ENCODE results near the gene HECTD4. TPM values are rescaled to one million over a fixed set of nuclear protein-coding genes. Genes with fewer than 3 reads are reported as not detected.

HECTD4 gene
- total RNA-seq, 1 experiment from 2014 or later: 24.6 TPM

DNA sequence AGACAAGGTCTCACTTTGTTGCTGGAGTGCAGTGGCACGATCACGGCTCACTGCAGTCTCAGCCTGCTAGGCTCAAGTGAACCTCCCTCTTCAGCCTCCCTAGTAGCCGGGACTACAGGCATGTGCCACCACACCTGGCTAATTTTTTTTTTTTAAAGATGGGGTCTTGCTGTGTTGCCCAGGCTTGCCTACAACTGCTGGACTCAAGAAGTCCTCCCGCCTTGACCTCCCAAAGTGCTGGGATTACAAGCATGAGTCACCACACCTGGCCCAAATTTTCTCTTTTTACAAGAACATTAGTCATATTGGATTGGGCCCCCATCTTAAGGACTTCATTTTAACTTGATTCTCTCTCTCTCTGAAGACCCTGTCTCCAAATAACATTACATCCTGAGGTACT is 7.0 kb upstream of the HECTD4 start:
- no peak overlapping the region for H3K4me3 ChIP-seq (ENCODE audit: low read length)
- no peaks in the 10 kb centered on the region for H3K4me1 ChIP-seq (ENCODE audit: insufficient read depth, low read length)
- no peak overlapping the region for H2AFZ ChIP-seq (ENCODE audit: low read length)
- no peaks in the 10 kb centered on the region for H3K36me3 ChIP-seq (ENCODE audit: low read depth, low read length)
- no peak for TF ChIP-seq EZH2 (IDR thresholded peaks at IDR 0.05; ENCODE audit: low read length, unreplicated experiment)
- no peak for TF ChIP-seq EZH2phosphoT487 (IDR thresholded peaks at IDR 0.05; ENCODE audit: borderline replicate concordance, low read length)
- TF ChIP-seq, protein P1, sequence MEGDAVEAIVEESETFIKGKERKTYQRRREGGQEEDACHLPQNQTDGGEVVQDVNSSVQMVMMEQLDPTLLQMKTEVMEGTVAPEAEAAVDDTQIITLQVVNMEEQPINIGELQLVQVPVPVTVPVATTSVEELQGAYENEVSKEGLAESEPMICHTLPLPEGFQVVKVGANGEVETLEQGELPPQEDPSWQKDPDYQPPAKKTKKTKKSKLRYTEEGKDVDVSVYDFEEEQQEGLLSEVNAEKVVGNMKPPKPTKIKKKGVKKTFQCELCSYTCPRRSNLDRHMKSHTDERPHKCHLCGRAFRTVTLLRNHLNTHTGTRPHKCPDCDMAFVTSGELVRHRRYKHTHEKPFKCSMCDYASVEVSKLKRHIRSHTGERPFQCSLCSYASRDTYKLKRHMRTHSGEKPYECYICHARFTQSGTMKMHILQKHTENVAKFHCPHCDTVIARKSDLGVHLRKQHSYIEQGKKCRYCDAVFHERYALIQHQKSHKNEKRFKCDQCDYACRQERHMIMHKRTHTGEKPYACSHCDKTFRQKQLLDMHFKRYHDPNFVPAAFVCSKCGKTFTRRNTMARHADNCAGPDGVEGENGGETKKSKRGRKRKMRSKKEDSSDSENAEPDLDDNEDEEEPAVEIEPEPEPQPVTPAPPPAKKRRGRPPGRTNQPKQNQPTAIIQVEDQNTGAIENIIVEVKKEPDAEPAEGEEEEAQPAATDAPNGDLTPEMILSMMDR (conservative IDR thresholded peaks at IDR 0.05; ENCODE audit: low read depth, low read length): no peak
- CTCF ChIA-PET: interaction anchor here (1.1 kb wide), 1 partner anchor 191 kb away, joined by 4 read pairs; no protein-coding TSS in a partner anchor
- no peaks in the 10 kb centered on the region for H3K79me2 ChIP-seq (ENCODE audit: low read length)
- no TSS peak for BruUV-seq (replicated peaks)
- no peaks in the 10 kb centered on the region for H4K20me1 ChIP-seq (ENCODE audit: low read length)
- H3K4me2 ChIP-seq (ENCODE audit: low read length): no peak overlapping the region
- POLR2A ChIA-PET (ENCODE audit: unreplicated experiment): no interaction called here
- no peak for ATAC-seq
- no peaks in the 10 kb centered on the region for H3F3A ChIP-seq (ENCODE audit: low read length, unreplicated experiment)
- H3K9ac ChIP-seq (ENCODE audit: low read length): no peak overlapping the region
- no peaks in the 10 kb centered on the region for H3K27me3 ChIP-seq (ENCODE audit: low read length)
- H3K27ac ChIP-seq (ENCODE audit: low read length): no peak overlapping the region
- intact Hi-C loops (cut with micrococcal nuclease): loop anchor here (10.0 kb wide), 1 partner anchor 374 kb away; the partner anchor contains the start of genes ERP29 and TMEM116
- peak; percentile 40 for DNase-seq
- no peaks in the 10 kb centered on the region for H3K9me3 ChIP-seq (ENCODE audit: low read length)
- no peaks in the 10 kb centered on the region for H3K9me2 ChIP-seq (replicated peaks; ENCODE audit: low read length)

DNA sequence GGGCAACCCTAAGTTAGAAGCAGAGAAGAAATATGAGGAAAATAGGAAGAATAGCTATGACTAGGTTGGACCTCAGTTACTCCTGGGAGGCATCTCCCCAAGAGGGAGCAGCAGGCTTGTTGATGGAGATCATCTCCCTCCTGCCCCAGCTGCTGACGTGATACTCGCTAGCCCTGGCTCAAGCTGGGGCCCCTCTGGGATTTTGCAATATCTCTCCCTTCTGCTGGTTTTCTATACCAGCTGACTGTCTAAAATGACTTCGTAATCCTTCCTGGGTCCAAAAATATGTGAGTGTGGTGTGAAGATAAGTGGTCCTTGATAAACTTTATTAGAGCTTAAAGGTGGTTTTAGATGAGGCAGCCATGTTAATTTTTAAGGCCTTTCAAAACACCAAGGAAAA is 4.5 kb upstream of the HECTD4 start:
- Histone ChIP-seq H3K79me2 (ENCODE audit: low read length) (peaks cover 3% of the 10 kb centered on the region; the same call in 1 of the 2 replicates), H3K9me3 (ENCODE audit: low read length) (no peaks in the 10 kb centered on the region), H3K4me2 (ENCODE audit: low read length) (no peak overlapping the region), H3K4me3 (ENCODE audit: low read length) (no peak overlapping the region), H3K9me2 (replicated peaks; ENCODE audit: low read length) (no peaks in the 10 kb centered on the region), H3K27me3 (ENCODE audit: low read length) (no peaks in the 10 kb centered on the region), H3F3A (ENCODE audit: low read length, unreplicated experiment) (no peaks in the 10 kb centered on the region), H2AFZ (ENCODE audit: low read length) (peak overlapping the region; percentile 84), H3K9ac (ENCODE audit: low read length) (no peak overlapping the region), H3K36me3 (ENCODE audit: low read depth, low read length) (no peaks in the 10 kb centered on the region), H4K20me1 (ENCODE audit: low read length) (no peaks in the 10 kb centered on the region), H3K27ac (ENCODE audit: low read length) (no peak overlapping the region), H3K4me1 (ENCODE audit: insufficient read depth, low read length) (peaks cover 5% of the 10 kb centered on the region; the same call in 1 of the 2 replicates)
- ChIA-PET CTCF (interaction anchor here (1.0 to 2.4 kb wide), 5 partner anchors 12 to 274 kb away, joined by 3 to 31 read pairs (median 6); no protein-coding TSS in a partner anchor), POLR2A (ENCODE audit: unreplicated experiment) (no interaction called here)
- DNase-seq (no peak), ATAC-seq (no peak)
- intact Hi-C loops (cut with micrococcal nuclease): loop anchor here (1.0 to 10.0 kb wide), 4 partner anchors 92 to 372 kb away; partner anchors contain the start of genes ERP29 and TMEM116
- TF ChIP-seq EZH2 (IDR thresholded peaks at IDR 0.05; ENCODE audit: low read length, unreplicated experiment) (no peak), EZH2phosphoT487 (IDR thresholded peaks at IDR 0.05; ENCODE audit: borderline replicate concordance, low read length) (no peak)
- TF ChIP-seq, protein P1 (conservative IDR thresholded peaks at IDR 0.05; ENCODE audit: low read depth, low read length): no peak
- BruUV-seq (replicated peaks): no TSS peak

DNA sequence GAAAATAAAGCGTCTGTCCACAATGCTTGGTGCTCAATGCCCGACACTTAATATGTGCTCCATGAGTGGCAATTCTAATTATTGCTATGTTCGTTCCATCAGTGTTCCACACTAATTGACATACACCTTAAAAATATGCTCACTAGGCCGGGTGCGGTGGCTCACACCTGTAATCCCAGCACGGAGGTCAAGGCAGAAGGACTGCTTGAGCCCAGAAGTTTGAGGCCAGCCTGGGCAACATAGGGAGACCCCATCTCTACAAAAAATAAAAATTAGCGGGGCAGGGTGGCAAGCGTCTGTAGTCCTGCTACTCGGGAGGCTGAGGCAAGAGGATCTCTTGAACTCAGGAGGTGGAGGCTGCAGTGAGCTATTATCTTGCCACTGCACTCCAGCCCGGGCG is 635 bp upstream of the HECTD4 start:
- CTCF ChIA-PET: no interaction called here

More for the DNA sequence above, 635 bp upstream of the HECTD4 start:
- no peak for ATAC-seq
- peak overlapping the region; percentile 81 for H3K9ac ChIP-seq (ENCODE audit: low read length)
- no peaks in the 10 kb centered on the region for H3K27me3 ChIP-seq (ENCODE audit: low read length)
- no peaks in the 10 kb centered on the region for H3K9me3 ChIP-seq (ENCODE audit: low read length)
- H3K4me1 ChIP-seq (ENCODE audit: insufficient read depth, low read length): peaks cover 17% of the 10 kb centered on the region
- no peaks in the 10 kb centered on the region for H3K36me3 ChIP-seq (ENCODE audit: low read depth, low read length)
- no peaks in the 10 kb centered on the region for H4K20me1 ChIP-seq (ENCODE audit: low read length)
- POLR2A ChIA-PET (ENCODE audit: unreplicated experiment): no interaction called here
- no peak for TF ChIP-seq EZH2phosphoT487 (IDR thresholded peaks at IDR 0.05; ENCODE audit: borderline replicate concordance, low read length)
- TF ChIP-seq, protein P1 (conservative IDR thresholded peaks at IDR 0.05; ENCODE audit: low read depth, low read length): no peak
- no peak for TF ChIP-seq EZH2 (IDR thresholded peaks at IDR 0.05; ENCODE audit: low read length, unreplicated experiment)
- no peak overlapping the region for H3K27ac ChIP-seq (ENCODE audit: low read length)
- H3K79me2 ChIP-seq (ENCODE audit: low read length): peaks cover 41% of the 10 kb centered on the region
- H3K4me3 ChIP-seq (ENCODE audit: low read length): peak overlapping the region; percentile 90
- peak overlapping the region; percentile 96 for H3K4me2 ChIP-seq (ENCODE audit: low read length)
- no peaks in the 10 kb centered on the region for H3F3A ChIP-seq (ENCODE audit: low read length, unreplicated experiment)
- H3K9me2 ChIP-seq (replicated peaks; ENCODE audit: low read length): no peaks in the 10 kb centered on the region
- no peak for DNase-seq
- TSS peak; percentile 71 for BruUV-seq (replicated peaks)
- H2AFZ ChIP-seq (ENCODE audit: low read length): peak overlapping the region; percentile 99
- intact Hi-C loops (cut with micrococcal nuclease): loop anchor here (2.0 to 10.0 kb wide), 2 partner anchors 42 to 368 kb away; partner anchors contain the start of genes ERP29 and TMEM116

Measured in PC-3 (cell line).